Measurements from ENCODE around the gene PLCD3. TPM values are rescaled to one million over a fixed set of nuclear protein-coding genes. Genes with fewer than 3 reads are reported as not detected.

The PLCD3 gene
- total and polyA plus RNA-seq, 2 of the 13 experiments (the other 11 are each of a cell fraction or from before 2014, with no cell fraction given) = 11.3 to 39.1 TPM

- TF ChIP-seq SMYD3 (CRISPR knock-in tag; IDR thresholded peaks at IDR 0.05) = no peak
- TF ChIP-seq, protein P1, sequence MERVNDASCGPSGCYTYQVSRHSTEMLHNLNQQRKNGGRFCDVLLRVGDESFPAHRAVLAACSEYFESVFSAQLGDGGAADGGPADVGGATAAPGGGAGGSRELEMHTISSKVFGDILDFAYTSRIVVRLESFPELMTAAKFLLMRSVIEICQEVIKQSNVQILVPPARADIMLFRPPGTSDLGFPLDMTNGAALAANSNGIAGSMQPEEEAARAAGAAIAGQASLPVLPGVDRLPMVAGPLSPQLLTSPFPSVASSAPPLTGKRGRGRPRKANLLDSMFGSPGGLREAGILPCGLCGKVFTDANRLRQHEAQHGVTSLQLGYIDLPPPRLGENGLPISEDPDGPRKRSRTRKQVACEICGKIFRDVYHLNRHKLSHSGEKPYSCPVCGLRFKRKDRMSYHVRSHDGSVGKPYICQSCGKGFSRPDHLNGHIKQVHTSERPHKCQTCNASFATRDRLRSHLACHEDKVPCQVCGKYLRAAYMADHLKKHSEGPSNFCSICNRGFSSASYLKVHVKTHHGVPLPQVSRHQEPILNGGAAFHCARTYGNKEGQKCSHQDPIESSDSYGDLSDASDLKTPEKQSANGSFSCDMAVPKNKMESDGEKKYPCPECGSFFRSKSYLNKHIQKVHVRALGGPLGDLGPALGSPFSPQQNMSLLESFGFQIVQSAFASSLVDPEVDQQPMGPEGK (CRISPR knock-in tag; IDR thresholded peaks at IDR 0.05) = peak; percentile 38
- TF ChIP-seq ZNF318 (CRISPR knock-in tag; IDR thresholded peaks at IDR 0.05) = no peak
- TF ChIP-seq ZBTB39 (CRISPR knock-in tag; IDR thresholded peaks at IDR 0.05) = 0 out of 2 replicates have a peak, but pooled peaks have one; percentile 66
- peak; percentile 96 for TF ChIP-seq ZNF501 (CRISPR knock-in tag; IDR thresholded peaks at IDR 0.05)
- peak; percentile 95 for TF ChIP-seq THAP7 (CRISPR knock-in tag; IDR thresholded peaks at IDR 0.05)
- TF ChIP-seq CAMTA2 (CRISPR knock-in tag; IDR thresholded peaks at IDR 0.05; ENCODE audit: borderline replicate concordance) = no peak; the same call in 1 of the 2 replicates
- TF ChIP-seq ZNF850 (CRISPR knock-in tag; conservative IDR thresholded peaks at IDR 0.05) = 0 out of 2 replicates have a peak, but pooled peaks have one; percentile 82
- TF ChIP-seq, protein P2, sequence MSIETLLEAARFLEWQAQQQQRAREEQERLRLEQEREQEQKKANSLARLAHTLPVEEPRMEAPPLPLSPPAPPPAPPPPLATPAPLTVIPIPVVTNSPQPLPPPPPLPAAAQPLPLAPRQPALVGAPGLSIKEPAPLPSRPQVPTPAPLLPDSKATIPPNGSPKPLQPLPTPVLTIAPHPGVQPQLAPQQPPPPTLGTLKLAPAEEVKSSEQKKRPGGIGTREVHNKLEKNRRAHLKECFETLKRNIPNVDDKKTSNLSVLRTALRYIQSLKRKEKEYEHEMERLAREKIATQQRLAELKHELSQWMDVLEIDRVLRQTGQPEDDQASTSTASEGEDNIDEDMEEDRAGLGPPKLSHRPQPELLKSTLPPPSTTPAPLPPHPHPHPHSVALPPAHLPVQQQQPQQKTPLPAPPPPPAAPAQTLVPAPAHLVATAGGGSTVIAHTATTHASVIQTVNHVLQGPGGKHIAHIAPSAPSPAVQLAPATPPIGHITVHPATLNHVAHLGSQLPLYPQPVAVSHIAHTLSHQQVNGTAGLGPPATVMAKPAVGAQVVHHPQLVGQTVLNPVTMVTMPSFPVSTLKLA (IDR thresholded peaks at IDR 0.05) = no peak
- TF ChIP-seq ZNF414 (CRISPR knock-in tag; IDR thresholded peaks at IDR 0.05) = peak; percentile 92; the same call in 1 of the 2 replicates
- no peak for TF ChIP-seq RAD51 (IDR thresholded peaks at IDR 0.05; ENCODE audit: borderline replicate concordance)
- TF ChIP-seq RAD21 (CRISPR knock-in tag; IDR thresholded peaks at IDR 0.05) = peak; percentile 100
Measured at GRCh38 chr17:45135192-45135977, 3.1 kb upstream of the PLCD3 start, which contains the start of gene ACBD4 (continued).
